GM18505 (cell line): Measurements from ENCODE around the gene TLX3.
"Not testable (repeated sequence)": the region's sequence is repeated elsewhere in the genome, so short reads cannot be mapped to it uniquely, and the experiment has no call there.

Experiments used
- ATAC-seq: cut with Tn5 transposase; IDR thresholded peaks from one replicate; pipeline ENCODE4 v1.9.1; 2021; ENCODE audit not compliant: unreplicated experiment
- POLR2A ChIP-seq: IDR thresholded peaks from 4 replicates; pipeline ENCODE4 v1.6.1; 2011; ENCODE audit warnings: borderline replicate concordance; ENCODE audit not compliant: insufficient read depth, insufficient read length; ENCODE audit errors: extremely low read depth

The TLX3 gene

DNA sequence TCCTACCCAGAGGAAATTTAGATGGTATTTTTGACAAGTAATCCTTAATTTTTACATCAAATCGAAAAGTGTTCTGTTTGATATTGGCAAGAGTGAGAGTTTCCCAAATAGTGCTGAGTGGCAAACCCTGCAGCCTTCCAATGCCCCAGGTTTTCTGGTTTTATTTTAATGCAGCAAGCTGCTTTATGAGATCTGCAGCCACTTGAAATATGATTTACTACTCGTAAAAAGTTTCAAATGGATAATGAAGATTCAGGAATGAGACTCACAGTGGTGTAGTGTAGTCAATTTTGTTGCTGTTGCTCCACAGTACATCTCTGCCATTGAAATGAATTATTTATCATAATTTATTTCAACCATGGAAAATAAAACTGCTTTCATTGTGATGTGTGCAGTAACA lies 23.6 kb upstream of the TLX3 start:
- ATAC-seq, result no peak
- TF ChIP-seq POLR2A, result no peak

DNA sequence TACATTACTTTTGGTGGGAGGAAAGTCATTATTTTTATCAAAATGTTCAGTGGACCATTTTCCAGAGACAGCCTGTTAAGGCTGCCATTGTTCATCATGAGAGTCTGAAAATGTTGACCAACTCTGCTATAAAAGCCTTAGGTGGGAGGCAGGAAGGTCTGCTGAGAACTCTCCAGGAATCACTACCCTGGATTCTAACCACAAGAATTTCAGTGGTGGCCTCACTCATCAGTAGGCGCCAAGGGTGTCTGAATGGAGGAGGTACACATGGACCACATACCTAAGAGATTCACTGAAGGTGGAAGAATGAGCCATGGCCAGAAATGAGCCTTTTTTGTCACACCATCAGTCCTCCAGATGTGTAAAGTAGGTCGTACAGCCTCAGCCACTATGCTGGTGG lies 21.0 kb upstream of the TLX3 start:
- TF ChIP-seq POLR2A, result no peak
- no peak for ATAC-seq

DNA sequence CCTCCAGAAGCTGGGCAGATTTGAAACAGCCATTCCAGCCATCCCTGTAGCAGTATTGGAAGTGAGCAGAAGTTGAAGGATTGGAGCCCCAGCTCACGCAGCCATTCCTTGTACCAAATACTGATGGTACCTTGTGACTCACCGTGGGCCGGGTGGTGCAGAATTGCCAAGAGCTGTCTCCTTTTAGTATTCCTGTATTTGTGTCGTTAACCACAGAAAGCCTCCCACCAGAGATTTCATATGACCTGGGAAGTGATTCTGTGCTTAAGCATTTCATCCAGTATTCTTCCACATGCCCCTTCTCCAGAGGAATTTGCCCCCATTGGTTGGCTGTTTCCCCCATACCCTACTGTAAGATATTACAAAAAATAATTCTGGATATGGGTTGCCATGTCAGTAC lies 17.7 kb upstream of the TLX3 start:
- TF ChIP-seq POLR2A, result no peak
- ATAC-seq, result no peak

DNA sequence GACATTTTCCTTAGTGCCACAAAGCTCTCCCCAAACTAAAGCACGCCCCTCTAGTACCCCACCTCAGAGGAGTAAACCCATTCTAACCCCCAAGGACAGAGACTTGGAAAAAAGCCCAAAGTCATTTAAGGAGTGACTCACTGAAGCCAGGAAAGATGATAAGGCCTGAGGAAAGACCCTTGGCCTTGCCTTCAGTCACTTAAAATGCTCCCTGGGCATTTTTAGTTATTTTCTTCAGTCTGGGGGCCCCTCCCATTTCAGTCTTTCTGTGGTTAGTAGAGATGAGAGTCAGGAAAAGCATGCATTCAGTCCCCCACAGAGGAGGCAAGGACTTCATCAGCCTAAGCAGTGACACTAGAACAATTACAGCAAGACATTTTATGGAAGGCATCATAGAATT lies 13.7 kb upstream of the TLX3 start:
- TF ChIP-seq POLR2A, result no peak
- ATAC-seq, result no peak

DNA sequence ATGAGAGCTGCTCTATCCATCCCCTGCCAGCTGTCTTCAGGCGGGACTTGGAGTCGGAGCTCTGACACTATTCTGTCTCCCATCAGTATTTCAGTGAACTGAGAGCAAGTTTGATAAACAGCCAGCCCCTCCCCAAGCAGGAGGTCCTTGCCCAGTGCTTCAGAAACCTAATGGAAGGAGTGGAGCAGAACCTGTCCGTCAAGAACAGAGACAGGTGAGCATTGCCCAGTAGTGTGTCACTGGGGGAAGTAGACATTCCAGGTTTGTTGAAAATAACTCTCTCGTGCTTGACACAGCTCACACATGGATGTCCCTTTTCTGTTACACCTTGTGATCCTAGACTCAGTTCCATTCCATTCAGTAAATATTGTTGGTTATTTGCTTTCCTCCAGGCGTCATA lies 13.2 kb upstream of the TLX3 start:
- TF ChIP-seq POLR2A, result no peak
- ATAC-seq, result no peak

DNA sequence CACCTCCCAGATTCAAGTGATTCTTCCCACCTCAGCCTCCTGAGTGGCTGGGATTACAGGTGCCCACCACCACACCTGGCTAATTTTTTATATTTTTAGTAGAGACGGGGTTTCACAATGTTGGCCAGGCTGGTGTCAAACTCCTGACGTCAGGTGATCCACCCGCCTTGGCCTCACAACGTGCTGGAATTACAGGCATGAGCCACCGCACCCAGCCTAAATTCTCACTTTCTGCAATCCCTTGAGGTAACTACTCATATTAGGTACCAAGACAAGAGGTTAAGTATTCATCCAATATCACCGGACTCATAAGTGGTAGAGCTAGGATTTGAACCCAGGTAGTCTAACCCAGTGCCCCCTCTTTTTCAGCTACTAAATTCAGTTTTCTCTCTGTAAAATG lies 11.1 kb upstream of the TLX3 start:
- not testable (repeated sequence) for ATAC-seq

DNA sequence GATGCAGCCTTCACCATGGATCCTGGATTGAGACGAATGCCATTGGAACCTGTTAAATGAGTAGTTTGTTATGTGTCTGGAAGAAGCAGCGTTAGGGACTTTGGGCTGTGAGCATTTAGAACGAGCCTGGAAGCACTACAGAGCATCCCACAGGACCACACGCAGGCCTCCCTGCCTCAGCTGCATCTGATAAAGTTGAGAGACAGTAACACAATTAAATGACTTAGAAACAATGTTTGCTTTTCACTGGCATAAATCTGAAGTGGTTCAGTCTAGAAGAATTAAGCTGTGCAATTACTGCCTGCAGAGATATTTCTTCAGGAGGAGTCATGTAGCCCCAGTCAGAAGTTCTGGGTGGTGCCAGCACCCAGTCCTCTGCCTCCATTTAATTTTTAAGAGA lies 9.8 kb upstream of the TLX3 start:
- TF ChIP-seq POLR2A, result no peak
- no peak for ATAC-seq

DNA sequence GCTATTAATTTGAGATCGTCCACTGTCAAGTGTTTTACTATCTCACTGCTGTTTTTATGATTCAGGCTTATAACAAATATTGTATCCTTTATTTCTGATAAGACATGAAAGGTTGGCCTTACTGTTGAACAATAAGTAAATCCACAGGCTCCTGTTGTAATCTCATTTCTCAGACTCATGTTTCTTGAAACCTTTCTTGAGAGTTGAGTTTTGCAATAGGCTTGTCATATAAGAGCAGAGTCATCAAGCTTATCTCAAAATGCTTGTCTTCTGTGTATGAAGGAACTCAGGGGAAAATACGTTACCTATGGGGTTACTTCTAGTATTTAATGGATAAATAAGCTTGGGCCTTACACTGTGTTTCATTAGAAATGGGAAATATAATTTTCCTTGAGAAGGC lies 9.2 kb upstream of the TLX3 start:
- no peak for ATAC-seq
- no peak for TF ChIP-seq POLR2A

DNA sequence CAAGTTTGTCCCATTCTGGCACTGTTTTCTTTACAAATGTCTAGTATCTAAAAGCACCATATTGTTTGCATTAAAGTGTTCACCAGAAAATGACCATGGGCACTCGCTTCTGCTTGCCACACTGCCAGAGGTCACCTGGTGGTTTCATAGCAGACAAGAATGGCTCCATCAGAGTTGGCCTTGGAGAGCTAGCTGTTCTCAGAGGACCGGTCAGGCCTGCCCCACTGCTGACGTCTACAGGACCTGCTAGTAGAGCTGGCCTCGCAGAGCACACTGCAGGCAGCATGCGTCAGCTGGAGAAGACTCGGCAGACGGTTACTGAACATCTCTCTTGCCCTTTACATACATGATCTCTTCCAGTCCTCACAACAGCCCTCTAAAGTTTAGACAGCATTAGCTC lies 8.7 kb upstream of the TLX3 start:
- TF ChIP-seq POLR2A, result no peak
- ATAC-seq, result no peak

DNA sequence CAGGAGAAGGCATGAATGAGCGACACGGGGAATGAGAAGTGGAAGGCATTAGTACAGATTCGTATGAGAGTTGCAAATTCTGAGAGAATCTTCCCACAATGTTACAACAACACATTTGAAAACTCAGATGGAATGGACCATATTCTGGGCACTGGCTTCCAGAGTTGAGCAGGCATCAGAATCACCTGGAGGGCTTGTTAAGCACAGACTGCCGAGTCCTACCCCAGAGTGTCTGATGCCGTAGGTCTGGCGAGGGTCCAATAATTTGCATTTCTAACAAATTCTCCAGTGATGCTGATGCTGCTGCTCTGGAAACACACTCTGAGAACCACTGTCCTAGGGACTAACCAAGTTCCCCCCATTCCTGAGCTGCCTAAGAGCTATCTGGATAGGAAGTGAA lies 2.9 kb upstream of the TLX3 start:
- ATAC-seq, result no peak
- TF ChIP-seq POLR2A, result no peak

DNA sequence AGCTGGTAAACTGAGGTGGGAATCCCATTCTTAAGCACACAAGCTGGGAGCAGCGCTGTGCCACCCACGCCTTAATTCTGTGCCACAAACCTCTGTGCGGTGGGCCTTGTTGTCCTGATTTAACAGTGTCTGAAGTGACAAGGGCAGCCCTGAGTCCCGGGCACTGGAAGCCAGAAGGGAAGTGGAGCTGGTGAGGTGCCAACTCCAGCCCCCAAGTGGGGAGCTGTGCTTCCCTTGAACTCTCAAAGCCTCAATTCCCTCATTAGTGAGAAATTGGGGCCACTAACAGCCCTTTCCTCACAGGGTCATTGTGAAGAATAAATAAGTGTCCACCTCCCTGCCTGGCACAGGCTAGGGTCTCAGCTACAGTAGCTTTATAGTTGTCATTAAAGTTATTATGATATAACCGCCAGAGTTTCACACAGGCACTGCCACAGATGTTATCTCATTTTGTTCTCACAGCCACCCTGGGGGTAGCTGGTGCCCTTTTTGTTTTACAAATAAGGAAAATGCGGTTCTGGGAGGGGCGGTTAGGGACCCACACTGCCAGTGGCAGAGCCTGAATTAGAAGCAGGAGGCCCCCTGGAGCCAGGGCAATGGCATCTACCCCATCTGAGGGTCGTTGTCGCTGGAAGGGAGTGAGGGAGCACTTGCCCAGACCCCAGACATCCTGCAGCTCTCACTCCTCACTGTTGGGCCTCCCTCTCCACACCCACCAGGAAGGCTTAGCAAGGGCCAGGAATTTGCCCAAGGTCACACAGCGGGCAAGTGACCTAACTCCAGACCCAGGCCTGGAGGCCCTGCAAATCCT lies 2.1 kb upstream of the TLX3 start:
- ATAC-seq, result no peak
- TF ChIP-seq POLR2A, result no peak

DNA sequence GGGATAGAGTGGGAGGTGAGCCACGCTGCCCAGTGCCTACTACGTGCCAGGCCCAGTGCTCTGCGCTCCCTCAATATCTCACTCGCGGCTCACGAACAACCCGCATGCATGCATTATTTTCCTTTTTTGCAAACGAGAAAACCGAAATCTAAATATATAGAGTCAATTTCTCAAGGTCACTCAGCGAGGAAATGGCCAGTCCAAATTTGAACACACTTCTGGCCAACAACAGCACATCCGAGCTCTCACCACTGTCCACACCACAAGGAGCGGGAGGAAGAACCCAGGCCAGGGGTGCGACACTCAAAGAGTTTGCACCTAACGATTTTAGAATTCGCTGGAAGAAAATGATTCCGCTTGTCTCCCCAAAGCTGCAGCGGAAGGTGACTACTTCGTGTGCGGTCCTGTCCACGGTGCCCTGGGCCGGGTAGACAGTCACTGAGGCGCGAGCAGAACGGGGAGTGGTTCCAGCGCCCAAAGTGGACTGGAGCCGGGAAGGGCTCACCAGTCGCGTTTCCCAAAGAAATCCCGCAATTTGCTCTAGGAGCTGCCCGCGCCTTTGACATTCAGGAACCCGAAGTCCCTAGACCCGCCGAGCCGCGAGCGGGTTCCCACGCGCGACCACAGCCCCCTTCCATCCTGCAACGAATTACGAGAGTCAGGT lies 1.1 kb upstream of the TLX3 start:
- ATAC-seq, result no peak
- TF ChIP-seq POLR2A, result no peak

DNA sequence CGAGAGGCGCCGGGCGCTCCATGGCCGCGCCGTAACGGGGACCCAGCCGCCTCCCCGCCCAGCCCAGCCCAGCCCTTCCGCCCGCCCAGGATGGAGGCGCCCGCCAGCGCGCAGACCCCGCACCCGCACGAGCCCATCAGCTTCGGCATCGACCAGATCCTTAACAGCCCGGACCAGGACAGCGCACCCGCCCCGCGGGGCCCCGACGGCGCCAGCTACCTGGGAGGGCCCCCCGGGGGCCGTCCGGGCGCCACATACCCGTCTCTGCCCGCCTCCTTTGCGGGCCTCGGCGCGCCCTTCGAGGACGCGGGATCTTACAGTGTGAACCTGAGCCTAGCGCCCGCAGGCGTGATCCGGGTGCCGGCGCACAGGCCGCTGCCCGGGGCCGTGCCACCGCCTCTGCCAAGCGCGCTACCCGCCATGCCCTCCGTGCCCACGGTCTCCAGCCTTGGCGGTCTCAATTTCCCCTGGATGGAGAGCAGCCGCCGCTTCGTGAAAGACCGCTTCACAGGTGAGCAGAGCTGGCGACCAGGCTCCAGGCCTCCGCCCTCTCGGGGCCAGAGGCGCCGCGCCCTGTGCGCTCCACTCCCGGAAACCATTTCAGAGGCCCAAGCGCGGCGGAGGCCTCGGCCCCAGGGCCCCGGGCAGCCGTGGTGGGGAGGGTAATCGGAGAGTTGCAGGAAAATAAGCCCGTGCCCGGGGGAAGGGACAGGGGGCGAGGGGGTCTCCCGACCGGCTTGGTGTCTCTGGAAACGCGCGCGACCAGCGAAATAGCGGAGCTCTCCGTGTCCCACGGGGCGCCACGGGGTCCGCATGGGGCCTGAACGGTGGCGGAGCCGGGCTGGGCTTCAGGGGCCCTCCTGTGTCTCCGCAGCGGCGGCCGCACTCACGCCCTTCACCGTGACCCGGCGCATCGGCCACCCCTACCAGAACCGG lies 496 bp downstream of the TLX3 start:
- ATAC-seq, result no peak
- no peak for TF ChIP-seq POLR2A
